HG03558 (cell line): Measurements from ENCODE around the gene PDE8B.

Experiments used
- ATAC-seq: cut with Tn5 transposase; IDR thresholded peaks from one replicate; pipeline ENCODE4 v1.9.1; 2021; ENCODE audit warnings: moderate number of reproducible peaks; ENCODE audit not compliant: unreplicated experiment; ENCODE audit errors: extremely low read depth

Gene PDE8B, protein sequence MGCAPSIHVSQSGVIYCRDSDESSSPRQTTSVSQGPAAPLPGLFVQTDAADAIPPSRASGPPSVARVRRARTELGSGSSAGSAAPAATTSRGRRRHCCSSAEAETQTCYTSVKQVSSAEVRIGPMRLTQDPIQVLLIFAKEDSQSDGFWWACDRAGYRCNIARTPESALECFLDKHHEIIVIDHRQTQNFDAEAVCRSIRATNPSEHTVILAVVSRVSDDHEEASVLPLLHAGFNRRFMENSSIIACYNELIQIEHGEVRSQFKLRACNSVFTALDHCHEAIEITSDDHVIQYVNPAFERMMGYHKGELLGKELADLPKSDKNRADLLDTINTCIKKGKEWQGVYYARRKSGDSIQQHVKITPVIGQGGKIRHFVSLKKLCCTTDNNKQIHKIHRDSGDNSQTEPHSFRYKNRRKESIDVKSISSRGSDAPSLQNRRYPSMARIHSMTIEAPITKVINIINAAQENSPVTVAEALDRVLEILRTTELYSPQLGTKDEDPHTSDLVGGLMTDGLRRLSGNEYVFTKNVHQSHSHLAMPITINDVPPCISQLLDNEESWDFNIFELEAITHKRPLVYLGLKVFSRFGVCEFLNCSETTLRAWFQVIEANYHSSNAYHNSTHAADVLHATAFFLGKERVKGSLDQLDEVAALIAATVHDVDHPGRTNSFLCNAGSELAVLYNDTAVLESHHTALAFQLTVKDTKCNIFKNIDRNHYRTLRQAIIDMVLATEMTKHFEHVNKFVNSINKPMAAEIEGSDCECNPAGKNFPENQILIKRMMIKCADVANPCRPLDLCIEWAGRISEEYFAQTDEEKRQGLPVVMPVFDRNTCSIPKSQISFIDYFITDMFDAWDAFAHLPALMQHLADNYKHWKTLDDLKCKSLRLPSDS

DNA sequence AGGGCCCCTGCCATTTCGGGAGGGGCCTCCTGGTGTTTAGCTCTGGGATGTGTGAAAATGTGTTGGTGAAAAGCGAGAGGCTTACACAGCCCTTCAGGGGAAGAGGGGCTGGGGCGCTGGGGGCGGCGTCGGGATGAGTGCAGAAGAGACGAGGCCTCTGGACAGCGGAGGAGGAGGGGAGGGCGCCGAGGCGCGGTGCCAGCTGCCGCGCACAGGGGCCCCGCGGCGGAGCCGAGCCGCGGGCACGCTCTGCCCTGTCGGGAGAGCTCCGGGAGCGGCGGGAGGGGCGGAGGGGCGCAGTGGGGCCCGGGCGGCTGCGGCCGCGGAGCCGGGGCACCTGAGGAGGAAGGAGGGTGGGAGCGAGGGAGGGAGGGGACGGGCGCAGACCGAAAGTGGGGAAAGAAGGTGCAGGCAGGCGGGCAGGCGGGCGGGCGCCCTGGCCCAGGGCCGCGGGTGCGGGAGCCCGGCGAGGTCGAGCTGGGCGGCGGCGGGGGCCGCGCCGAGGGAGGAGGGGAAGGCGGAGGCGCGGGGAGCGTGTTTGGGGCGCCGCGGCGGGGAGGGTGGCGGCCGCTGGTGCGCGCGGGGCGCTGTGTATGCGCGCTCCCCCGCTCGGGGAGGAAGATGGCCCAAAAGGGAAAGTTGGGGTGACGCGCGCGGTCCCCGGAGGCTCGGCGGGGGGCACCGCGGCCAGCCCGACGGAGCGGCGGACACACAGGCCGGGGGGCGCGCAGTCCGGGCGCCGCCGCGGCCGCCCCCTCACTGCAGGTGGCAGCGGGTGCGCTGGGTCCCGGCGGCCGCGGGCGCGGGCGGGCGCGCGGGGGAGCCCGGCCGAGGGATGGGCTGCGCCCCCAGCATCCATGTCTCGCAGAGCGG, at the start of gene PDE8B:
TSS of gene PDE8B (plus strand) at position 590 of the 873 bp plus-strand sequence. CDS start at position 836, 246 bp downstream.
- no peak for ATAC-seq

DNA sequence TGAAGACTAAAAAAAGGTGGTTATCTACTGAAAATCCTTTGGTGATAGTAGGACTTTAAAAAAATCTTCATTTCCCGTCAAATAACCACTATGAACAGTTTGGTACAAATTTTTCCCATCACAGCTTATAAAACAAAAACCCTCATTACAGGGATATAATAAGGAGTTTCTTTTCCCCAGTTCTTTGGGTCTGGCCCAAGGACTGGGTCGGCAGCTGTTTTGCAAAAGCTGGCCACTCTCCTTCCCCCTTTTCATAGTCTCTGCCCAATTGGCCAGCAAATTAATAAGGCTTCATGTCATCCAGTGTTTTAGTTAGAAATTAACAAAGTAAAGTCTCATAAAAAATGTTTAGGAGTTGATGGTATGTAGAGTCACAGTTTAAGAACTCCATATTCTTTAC, 47.0 kb upstream of the PDE8B start:
- ATAC-seq = no peak

DNA sequence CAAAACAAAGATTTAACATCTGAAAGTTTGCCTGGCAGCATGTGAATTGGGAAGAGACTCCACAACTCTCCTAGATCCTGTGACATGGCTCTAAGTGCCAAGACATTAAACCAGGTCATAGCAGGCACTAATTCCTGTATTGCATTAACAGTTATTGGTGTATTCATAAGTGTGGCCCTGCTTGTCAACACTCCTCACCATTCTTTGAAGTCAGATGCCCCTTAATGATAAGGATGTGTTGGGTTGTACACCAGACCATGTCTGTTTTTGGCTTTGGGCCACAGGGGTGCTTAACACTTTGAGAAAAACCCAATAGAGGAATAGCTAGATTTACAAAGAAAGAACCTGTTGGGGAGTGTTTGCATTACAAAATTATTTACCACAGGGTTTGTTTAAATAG, 43.4 kb upstream of the PDE8B start:
- no peak for ATAC-seq

DNA sequence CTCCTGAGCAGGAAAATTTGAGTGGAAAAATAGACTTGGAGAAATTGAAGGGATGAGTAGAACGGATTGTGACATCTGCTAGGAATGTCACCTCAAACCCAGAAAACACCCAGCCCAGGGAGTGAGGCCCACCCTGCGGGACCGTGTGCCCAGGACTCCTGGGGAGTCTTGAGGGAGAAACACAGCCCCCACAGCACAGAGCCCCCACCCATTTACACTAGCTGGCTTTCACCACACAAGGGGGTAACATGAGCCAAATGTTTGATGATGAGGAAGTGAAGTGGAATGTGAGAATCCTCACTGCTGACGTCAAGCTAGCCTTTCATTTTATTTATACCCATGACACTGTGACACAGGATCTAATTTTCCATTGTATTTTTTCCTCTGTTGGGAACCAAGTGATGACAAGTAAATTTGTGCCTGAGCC, 42.8 kb upstream of the PDE8B start:
- ATAC-seq = no peak

DNA sequence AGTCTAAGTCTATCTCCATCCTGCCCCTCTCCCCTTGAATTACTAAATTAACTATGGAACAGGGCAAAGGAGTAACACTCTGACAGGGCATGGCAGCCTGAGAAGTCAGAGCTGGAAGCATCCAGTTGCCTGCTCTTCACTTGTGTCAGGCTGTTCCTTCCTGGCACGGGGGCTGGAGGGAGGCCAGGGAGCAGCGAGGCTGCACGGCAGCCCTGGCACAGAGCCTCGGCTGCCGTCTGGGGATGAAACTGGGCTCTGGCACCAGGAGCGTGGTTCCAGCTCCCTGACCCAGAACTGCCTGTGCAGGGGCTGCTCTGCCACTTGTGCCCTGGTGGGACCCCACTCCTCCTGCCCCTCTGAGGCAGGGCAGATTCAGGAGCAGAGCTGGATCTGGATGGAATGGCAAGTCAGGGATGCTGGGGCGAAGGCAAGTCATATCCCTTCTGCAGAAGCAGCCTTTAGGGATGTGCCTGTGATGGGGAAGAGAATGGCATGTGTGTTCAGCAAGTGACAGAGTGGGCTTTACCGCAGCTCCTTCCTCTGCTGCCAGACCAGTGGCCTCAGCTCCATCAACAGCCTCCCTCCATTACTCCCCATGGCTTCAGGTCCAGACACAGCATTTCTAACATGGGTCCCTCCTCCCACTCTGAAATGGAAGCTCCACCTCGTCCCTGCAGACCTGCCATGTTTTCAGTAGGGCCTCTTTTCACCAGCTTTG, 42.2 kb upstream of the PDE8B start:
- ATAC-seq = no peak

GRCh38 chr5:77168879-77169244, 41.6 kb upstream of the PDE8B start:
- ATAC-seq = no peak

GRCh38 chr5:77170196-77170890, 40.1 kb upstream of the PDE8B start:
- ATAC-seq = no peak

- no peak for ATAC-seq
These were observed 39.2 kb upstream of the PDE8B start for GRCh38 chr5:77171141-77171910.

- ATAC-seq = no peak
These were observed 37.7 kb upstream of the PDE8B start for GRCh38 chr5:77172713-77173328.

- no peak for ATAC-seq
These were observed 36.0 kb upstream of the PDE8B start for GRCh38 chr5:77174526-77174925.

DNA sequence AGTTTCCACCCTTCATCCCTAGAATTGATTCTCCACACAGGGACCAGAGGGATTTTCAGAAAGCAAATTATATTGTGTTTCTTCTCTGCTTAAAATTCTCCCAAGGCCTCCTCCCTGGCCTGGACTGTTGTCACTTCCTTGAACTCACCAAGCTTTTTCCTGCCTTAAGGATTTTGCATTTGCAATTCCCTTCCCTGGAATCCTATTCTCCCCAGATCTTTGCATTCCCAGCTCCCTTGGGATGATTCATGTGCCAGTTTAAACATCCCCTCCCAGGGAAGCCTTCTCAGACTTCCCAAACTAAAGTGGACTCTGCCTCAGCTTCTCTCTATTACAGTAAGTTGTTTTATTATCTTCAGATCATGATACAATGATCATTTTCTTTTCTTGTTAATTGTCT, 35.2 kb upstream of the PDE8B start:
- no peak for ATAC-seq

GRCh38 chr5:77176429-77176828, 34.1 kb upstream of the PDE8B start:
- no peak for ATAC-seq

DNA sequence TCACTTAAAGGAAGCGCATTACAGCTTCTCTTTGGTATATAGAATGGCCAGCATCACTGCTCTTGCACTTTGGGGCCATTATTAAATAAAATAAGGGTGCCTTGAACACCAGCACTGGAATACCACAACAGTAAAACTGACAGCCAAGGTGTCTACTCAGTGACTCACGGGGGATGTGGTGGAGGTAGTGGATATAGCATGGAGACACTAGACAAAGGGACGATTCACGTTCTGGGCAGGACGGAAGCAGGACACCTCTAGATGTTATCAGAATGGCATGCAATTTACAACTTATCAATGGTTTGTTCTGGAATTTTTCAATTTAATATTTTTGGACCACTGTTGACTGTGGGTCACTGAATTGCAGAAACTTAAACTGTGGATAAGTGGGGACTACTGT, 32.9 kb upstream of the PDE8B start:
- ATAC-seq = no peak

DNA sequence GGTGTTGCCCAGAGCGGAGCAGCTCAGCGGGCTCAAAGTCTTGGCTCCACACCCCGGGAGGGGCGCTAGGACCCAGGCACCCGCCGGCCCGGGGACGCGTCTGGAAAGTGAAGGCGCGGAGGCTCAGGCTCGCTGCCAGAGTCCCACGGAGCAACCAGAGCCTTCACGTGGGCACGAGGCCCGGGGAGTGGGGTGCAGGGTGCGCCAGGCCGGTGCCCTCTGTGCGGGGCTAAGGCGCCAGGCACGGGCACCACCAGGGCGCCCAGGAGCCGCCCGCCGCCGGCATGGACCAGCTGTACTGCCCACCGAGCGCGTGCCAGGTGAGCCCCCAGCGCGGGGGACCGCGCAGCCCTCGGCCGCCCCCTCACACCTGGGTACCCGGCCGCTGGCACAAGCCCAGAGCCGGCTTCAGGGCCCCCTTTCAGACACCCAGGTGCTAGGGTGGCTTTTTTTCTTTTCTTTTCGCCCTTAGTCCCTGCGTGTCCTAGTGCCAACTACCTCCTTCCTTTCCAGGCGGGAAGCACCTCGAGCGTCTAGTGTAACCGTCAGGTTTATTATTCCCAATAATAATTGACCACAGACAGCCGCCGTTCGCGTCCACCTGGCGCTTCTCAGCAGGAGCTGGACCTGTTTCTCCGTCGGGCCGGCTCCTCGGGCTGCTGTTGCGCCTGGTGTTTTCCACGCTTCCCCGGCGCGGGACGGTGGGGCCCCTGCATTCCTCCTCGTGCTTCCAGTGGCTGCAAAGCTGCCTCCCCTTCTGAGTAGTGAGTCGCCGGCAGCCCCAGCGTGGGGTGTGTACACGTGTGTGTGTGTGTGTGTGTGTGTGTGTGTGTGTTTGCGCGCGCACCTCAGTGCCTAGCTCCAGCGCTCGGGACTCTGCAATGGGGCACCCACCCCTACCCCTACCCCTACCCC, 30.1 kb upstream of the PDE8B start:
- no peak for ATAC-seq

DNA sequence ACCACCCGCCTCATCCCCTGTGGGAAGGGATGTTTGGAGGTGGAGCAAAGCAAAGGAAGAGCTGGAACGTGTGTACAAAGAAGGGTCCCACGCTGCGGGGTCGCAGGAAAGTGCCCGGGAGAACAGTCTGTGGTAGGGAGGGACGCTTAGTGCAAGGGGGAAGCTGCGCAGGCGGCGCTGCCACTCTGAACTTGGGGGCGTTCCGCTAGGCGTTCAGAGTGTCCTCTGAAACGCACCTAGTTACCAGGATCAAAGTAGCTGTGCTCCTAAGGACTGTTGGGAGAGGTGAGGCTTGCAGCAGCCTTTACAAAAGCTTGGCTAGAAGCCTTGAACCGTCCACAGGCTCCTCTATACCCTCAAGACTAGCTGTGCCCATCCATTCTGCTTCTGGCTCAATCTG, 29.3 kb upstream of the PDE8B start:
- no peak for ATAC-seq

DNA sequence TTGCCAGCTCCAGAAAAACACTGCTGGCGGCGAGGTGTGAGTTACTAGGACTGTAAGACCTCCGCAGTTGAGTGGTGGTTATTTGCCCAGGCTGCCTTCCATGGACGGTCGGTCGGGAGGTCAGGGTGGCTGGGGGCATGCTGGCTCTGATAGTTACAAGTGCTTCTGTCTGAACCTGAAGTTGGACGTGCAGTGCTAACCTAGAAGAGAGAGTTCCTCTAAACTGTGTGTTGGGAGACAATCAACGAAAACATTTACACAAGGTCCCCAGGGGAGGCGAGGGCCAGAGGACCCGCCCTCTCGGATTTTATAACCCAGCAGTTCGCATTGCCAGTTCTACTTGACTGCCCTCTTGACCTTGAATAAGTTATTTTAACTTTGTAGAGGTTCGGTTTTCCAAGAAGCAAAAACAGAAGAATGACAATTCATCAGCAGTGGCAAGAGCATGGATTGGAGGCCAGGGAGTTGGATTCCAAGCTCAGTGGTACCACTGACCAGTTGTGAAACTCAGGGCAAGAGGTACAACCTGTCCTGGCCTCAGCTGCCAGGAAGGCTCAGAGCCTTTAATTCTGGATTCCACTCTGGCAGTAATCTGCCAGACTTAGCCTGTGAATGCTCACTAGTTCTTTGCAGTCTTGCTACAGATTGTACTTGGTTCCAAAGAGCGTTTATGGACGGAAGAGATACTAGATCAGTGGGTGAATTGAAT, 28.7 kb upstream of the PDE8B start:
- no peak for ATAC-seq
